ENCODE data around the gene KCNJ14.

GRCh38 chr19:48476176-48476575, 20.8 kb downstream of the KCNJ14 start:
- TF ChIP-seq REST (IDR thresholded peaks at IDR 0.05; ENCODE audit: unreplicated experiment), result no peak
- no peak for TF ChIP-seq CTCF (conservative IDR thresholded peaks at IDR 0.05; ENCODE audit: low read depth in 2 of 2)
- TF ChIP-seq EZH2 (IDR thresholded peaks at IDR 0.05; ENCODE audit: low read depth, unreplicated experiment), result no peak
- no peak for TF ChIP-seq NANOG (IDR thresholded peaks at IDR 0.05; ENCODE audit: borderline replicate concordance)
- no peak for TF ChIP-seq POLR2AphosphoS5 (IDR thresholded peaks at IDR 0.05; ENCODE audit: low read depth)
- no peak for TF ChIP-seq JUNB (IDR thresholded peaks at IDR 0.05; ENCODE audit: unreplicated experiment)
- TF ChIP-seq EZH2phosphoT487 (IDR thresholded peaks at IDR 0.05; ENCODE audit: unreplicated experiment), result no peak

Data from GM23338 (cell line).